Mononuclear cell (primary cell): ENCODE data around the gene ATP6V0D1. TPM values are rescaled to one million over a fixed set of nuclear protein-coding genes. Genes with fewer than 3 reads are reported as not detected.

ENCODE experiments used
- H3K27me3 ChIP-seq: 2 replicates; pipeline ENCODE4 v1.6.0; 2011; ENCODE audit warnings: low read length, control low read depth; ENCODE audit not compliant: insufficient read depth
- H3K4me1 ChIP-seq: 2 replicates; pipeline ENCODE4 v1.5.1; 2011; ENCODE audit warnings: mild to moderate bottlenecking, low read length, control low read depth; ENCODE audit not compliant: insufficient read depth
- H3K4me3 ChIP-seq: 2 replicates; pipeline ENCODE4 v1.5.1; 2011; ENCODE audit warnings: mild to moderate bottlenecking, low read length, moderate library complexity
- H3K9me3 ChIP-seq: 2 replicates; pipeline ENCODE4 v1.5.1; 2011; ENCODE audit warnings: low read depth, mild to moderate bottlenecking, control low read depth, low read length
- total RNA-seq: library from RNA; depleted of rRNA; stranded (reverse); fragments of >200 nt; gene quantifications from one replicate; pipeline ENCODE4 v1.2.3, GENCODE V29; 2012

Gene ATP6V0D1
- total RNA-seq, 1 donor, result 113 TPM

DNA sequence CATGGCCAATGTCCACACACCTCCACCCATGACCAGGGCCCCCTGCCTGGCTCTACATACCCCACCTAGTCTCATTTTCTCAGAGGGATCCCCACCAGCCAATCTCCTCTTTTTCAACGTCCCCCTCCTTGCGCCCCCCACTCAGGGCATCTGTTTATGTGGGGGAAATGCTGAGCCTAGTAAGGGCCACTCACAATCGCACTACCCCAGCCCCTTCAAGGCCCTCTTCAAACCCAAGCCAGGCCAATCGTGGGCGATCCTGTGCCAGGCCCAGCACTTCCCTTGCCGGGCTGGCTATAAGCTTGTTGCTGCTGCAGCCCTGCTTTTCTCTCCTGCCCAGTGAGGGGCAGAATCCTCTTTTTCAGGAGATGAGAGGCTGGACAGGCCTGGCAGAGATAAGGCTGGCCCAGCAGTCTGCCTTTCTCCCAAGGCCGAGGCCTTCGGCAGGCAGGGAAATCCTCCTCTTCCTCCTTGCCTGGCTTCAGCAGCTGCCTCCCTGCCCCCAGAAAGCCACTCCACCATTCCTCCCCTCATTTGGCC lies 33.9 kb downstream of the ATP6V0D1 start:
- no peaks in the 10 kb centered on the region for H3K27me3 ChIP-seq
- no peaks in the 10 kb centered on the region for H3K9me3 ChIP-seq
- H3K4me3 ChIP-seq, result no peak overlapping the region
- no peaks in the 10 kb centered on the region for H3K4me1 ChIP-seq

- no peak overlapping the region for H3K4me3 ChIP-seq
- H3K4me1 ChIP-seq, result no peaks in the 10 kb centered on the region
- H3K27me3 ChIP-seq, result no peaks in the 10 kb centered on the region
- no peaks in the 10 kb centered on the region for H3K9me3 ChIP-seq
Measured at GRCh38 chr16:67445913-67446907, 34.7 kb downstream of the ATP6V0D1 start.

DNA sequence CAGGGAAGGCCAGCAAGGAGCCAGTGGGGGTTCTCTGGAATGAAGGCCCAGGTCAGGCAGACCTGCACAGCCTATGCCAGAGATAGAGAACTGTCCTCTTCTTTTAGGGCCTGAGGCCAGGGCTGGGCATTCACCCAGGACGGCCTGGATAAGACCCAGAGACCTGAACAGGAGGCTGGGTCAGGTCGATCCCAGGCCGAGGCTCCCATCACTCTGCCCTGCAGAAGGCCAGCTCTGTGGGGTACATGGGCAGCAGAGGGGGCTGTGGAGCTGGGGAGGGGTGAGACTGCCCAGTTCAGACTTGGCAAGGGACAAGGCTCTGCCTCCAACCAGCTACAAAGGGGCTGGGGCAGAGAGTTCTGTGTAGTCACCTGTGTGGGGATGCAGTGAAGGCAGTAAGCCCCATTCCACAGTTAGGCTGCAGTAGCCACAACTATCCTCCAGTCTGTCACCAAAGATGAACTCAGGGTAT lies 35.5 kb downstream of the ATP6V0D1 start:
- Histone ChIP-seq H3K27me3 (no peaks in the 10 kb centered on the region), H3K4me3 (no peak overlapping the region), H3K4me1 (no peaks in the 10 kb centered on the region), H3K9me3 (no peaks in the 10 kb centered on the region)

- H3K27me3 ChIP-seq, result no peaks in the 10 kb centered on the region
- no peak overlapping the region for H3K4me3 ChIP-seq
- H3K9me3 ChIP-seq, result no peaks in the 10 kb centered on the region
- H3K4me1 ChIP-seq, result no peaks in the 10 kb centered on the region
Measured at GRCh38 chr16:67445126-67445426, 35.9 kb downstream of the ATP6V0D1 start.

GRCh38 chr16:67444259-67445125 lies 36.5 kb downstream of the ATP6V0D1 start:
- Histone ChIP-seq H3K4me3 (no peak overlapping the region), H3K9me3 (no peaks in the 10 kb centered on the region), H3K4me1 (no peaks in the 10 kb centered on the region), H3K27me3 (no peaks in the 10 kb centered on the region)

DNA sequence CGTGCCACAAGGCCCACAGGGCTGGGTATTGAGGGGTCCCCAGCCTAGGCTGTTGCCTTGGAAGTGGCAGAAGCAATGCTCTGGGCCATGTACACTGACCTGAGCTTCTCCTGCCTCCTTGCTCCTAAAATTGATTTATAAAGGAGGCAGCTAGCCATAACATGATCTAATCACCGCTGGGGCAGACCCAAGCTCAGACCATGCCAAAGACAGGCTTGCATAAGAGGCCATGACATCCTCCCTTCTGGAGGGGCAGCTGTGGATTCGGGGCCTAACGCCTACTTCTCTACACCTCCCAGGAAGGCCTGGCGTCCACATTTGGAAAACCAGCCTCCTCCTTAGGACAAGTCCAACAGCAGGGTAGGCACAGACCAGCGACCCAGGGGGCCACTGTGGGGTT lies 37.7 kb downstream of the ATP6V0D1 start:
- Histone ChIP-seq H3K4me1 (no peaks in the 10 kb centered on the region), H3K4me3 (no peak overlapping the region), H3K9me3 (no peaks in the 10 kb centered on the region), H3K27me3 (no peaks in the 10 kb centered on the region)

DNA sequence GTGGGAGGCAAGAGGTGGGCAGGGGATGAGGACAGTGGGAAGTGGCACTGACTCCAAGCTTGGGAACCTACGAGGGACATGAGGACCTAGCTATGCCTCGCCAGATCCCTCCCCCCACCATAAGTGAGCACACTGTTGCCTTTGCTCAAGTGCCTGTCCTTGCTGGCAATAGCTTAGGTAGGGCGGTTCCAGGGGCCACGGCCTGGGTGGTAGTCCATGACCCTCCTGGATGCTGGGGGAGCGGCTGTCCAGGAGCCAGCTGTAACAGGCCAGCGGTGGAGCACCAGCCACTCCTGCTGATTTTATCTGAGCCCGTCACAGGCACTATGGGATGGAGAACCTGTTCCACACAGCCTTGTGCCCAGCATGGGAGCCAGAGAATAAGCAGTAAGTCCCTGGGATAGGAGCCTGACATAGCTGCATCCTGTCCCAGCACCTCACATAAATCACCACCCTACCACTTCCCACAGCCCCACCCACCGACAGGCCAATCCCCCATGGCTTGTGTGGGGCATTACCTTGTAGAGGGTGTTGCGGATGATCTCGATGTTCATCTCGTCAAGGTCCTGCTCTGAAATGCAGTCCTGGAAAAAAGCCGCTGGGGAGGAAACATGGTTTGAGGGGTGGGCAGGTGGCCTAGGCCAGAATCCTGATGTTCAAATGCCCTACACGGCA lies 38.2 kb downstream of the ATP6V0D1 start:
- Histone ChIP-seq H3K4me3 (no peak overlapping the region), H3K27me3 (no peaks in the 10 kb centered on the region), H3K9me3 (no peaks in the 10 kb centered on the region), H3K4me1 (no peaks in the 10 kb centered on the region)

DNA sequence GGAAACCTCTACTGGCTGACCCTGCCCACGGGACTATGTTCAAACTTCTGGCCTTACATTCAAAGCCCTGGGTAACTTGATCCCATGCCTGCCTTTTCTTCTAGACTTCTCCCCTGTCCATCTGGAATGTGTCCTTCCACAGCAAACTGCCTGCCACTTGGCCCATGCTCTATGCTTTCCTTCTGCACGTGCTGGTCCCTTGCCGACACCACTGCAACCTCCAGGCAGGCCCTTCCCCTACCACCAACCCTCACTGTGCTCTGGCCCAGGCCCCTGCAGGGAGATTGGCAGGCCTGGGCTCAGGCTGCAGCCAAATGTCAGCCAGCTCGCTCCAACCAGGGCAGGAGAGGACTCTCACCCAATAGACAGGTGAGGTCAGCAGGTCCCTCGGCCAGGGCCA lies 39.0 kb downstream of the ATP6V0D1 start:
- Histone ChIP-seq H3K9me3 (no peaks in the 10 kb centered on the region), H3K4me1 (no peaks in the 10 kb centered on the region), H3K27me3 (no peaks in the 10 kb centered on the region), H3K4me3 (no peak overlapping the region)

- Histone ChIP-seq H3K9me3 (no peaks in the 10 kb centered on the region), H3K4me3 (no peak overlapping the region), H3K27me3 (no peaks in the 10 kb centered on the region), H3K4me1 (no peaks in the 10 kb centered on the region)
Measured at GRCh38 chr16:67441271-67441753, 39.6 kb downstream of the ATP6V0D1 start.

DNA sequence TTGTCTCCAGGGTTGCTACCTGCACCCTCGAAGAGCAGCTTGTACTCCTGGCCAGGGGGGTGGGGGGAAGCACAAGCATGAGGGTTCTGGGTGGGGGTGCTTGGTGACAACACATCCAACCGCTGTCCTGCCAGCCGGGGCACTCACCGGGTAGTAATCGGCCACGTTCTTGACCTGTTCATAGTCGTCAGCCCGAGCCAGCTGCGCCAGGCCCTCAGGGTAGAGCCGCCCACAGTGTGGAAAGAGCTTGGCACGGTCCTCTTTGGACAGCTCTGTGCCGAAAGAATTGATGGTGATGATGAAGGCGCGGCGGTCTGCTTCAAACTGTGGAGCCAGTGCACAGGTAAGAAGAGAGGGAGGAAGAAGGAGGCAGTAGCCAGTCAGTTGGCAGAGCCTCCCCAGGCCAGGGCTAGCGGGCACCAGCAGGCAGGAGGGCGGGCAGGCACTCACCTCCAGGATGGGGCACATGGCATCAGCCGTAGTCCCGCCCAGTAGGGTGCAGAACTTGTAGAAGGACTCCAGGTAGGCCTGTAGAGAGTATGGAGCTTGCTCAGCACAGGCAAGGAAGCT lies 42.0 kb downstream of the ATP6V0D1 start:
- no peak overlapping the region for H3K4me3 ChIP-seq
- H3K4me1 ChIP-seq, result peaks cover 12% of the 10 kb centered on the region
- H3K27me3 ChIP-seq, result no peaks in the 10 kb centered on the region
- H3K9me3 ChIP-seq, result no peaks in the 10 kb centered on the region

GRCh38 chr16:67438098-67438791 lies 42.7 kb downstream of the ATP6V0D1 start:
- Histone ChIP-seq H3K4me3 (no peak overlapping the region), H3K4me1 (peaks cover 12% of the 10 kb centered on the region), H3K27me3 (no peaks in the 10 kb centered on the region)

DNA sequence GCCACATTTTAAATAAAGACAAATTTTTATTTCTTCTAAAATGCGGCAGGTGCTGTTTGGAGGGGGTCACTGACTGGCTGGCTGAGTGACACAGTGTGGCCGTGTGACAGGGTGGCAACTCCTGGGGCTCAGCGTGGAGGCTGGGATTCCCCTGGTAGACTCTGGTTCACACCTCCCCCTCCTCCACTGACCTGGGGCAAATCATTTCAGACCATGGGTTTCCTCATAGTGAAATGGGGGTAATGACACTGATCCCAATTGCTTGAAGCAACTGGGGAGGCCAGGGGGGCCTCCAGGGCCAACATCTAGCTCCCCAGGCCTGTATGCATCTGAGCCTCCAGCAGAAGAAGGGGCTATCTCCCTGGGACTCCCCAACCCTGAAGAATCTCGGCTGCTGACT lies 43.4 kb downstream of the ATP6V0D1 start:
- Histone ChIP-seq H3K4me3 (no peak overlapping the region), H3K27me3 (no peaks in the 10 kb centered on the region), H3K4me1 (peaks cover 12% of the 10 kb centered on the region), H3K9me3 (no peaks in the 10 kb centered on the region)

More at GRCh38 chr16:67438098-67438791, 42.7 kb downstream of the ATP6V0D1 start:
- no peaks in the 10 kb centered on the region for H3K9me3 ChIP-seq

- no peaks in the 10 kb centered on the region for H3K9me3 ChIP-seq
- no peak overlapping the region for H3K4me3 ChIP-seq
- peaks cover 14% of the 10 kb centered on the region for H3K4me1 ChIP-seq
- peaks cover 4% of the 10 kb centered on the region for H3K27me3 ChIP-seq
Measured at GRCh38 chr16:67436640-67437193, 44.2 kb downstream of the ATP6V0D1 start.
